ENCODE results near the gene LRATD1. TPM values are rescaled to one million over a fixed set of nuclear protein-coding genes. Genes with fewer than 3 reads are reported as not detected.
A peak's percentile ranks its signal among the peaks of the same experiment; 100 is the strongest.
"Not testable (repeated sequence)": the region's sequence is repeated elsewhere in the genome, so short reads cannot be mapped to it uniquely, and the experiment has no call there.

The LRATD1 gene
- total RNA-seq, 3 donors from 2014 or later, result 0.05 to 0.11 TPM; not detected in 1

GRCh38 chr2:14621906-14622549, 10.5 kb upstream of the LRATD1 start:
- Mint-ChIP-seq H3K9me3 (no peaks in the 10 kb centered on the region), H3K27me3 (ENCODE audit: low read depth) (peaks cover 2% of the 10 kb centered on the region)

GRCh38 chr2:14622550-14622939, 10.0 kb upstream of the LRATD1 start:
- not testable (repeated sequence) for DNase-seq; H3K4me1 Mint-ChIP-seq (ENCODE audit: low read depth); H3K9me3 Mint-ChIP-seq; H3K36me3 Mint-ChIP-seq (ENCODE audit: insufficient read depth); H3K27me3 Mint-ChIP-seq (ENCODE audit: low read depth); ATAC-seq; H3K4me3 Mint-ChIP-seq

More at GRCh38 chr2:14621906-14622549, 10.5 kb upstream of the LRATD1 start:
- DNase-seq (no peak), ATAC-seq (no peak)
- H3K4me1 Mint-ChIP-seq (ENCODE audit: low read depth), result no peaks in the 10 kb centered on the region
- no peak overlapping the region for H3K4me3 Mint-ChIP-seq
- no peaks in the 10 kb centered on the region for H3K36me3 Mint-ChIP-seq (ENCODE audit: insufficient read depth)

GRCh38 chr2:14623237-14623636, 9.3 kb upstream of the LRATD1 start:
- H3K4me3 Mint-ChIP-seq, result no peak overlapping the region
- H3K36me3 Mint-ChIP-seq (ENCODE audit: insufficient read depth), result no peaks in the 10 kb centered on the region
- no peak for ATAC-seq
- peaks cover 2% of the 10 kb centered on the region for H3K27me3 Mint-ChIP-seq (ENCODE audit: low read depth)
- DNase-seq, result no peak
- H3K9me3 Mint-ChIP-seq, result no peaks in the 10 kb centered on the region
- H3K4me1 Mint-ChIP-seq (ENCODE audit: low read depth), result no peaks in the 10 kb centered on the region

GRCh38 chr2:14626873-14627272, 5.6 kb upstream of the LRATD1 start:
- ATAC-seq, result no peak
- Mint-ChIP-seq H3K4me1 (ENCODE audit: low read depth) (no peaks in the 10 kb centered on the region), H3K27me3 (ENCODE audit: low read depth) (peaks cover 11% of the 10 kb centered on the region), H3K36me3 (ENCODE audit: insufficient read depth) (no peaks in the 10 kb centered on the region), H3K9me3 (no peaks in the 10 kb centered on the region), H3K4me3 (no peak overlapping the region)
- DNase-seq, result no peak

- DNase-seq (no peak), ATAC-seq (no peak)
- H3K4me3 Mint-ChIP-seq, result no peak overlapping the region
- no peaks in the 10 kb centered on the region for H3K9me3 Mint-ChIP-seq
- peaks cover 27% of the 10 kb centered on the region for H3K27me3 Mint-ChIP-seq (ENCODE audit: low read depth)
- H3K36me3 Mint-ChIP-seq (ENCODE audit: insufficient read depth), result no peaks in the 10 kb centered on the region
- no peaks in the 10 kb centered on the region for H3K4me1 Mint-ChIP-seq (ENCODE audit: low read depth)
Measured at GRCh38 chr2:14628901-14629300, 3.6 kb upstream of the LRATD1 start.

- Mint-ChIP-seq H3K4me1 (ENCODE audit: low read depth) (no peaks in the 10 kb centered on the region), H3K9me3 (no peaks in the 10 kb centered on the region), H3K36me3 (ENCODE audit: insufficient read depth) (no peaks in the 10 kb centered on the region), H3K4me3 (no peak overlapping the region), H3K27me3 (ENCODE audit: low read depth) (peaks cover 45% of the 10 kb centered on the region)
- ATAC-seq (no peak), DNase-seq (no peak)
Measured at GRCh38 chr2:14631406-14632040, 994 bp upstream of the LRATD1 start.

- ATAC-seq (no peak), DNase-seq (no peak)
- Mint-ChIP-seq H3K4me1 (ENCODE audit: low read depth) (no peaks in the 10 kb centered on the region), H3K36me3 (ENCODE audit: insufficient read depth) (no peaks in the 10 kb centered on the region), H3K9me3 (no peaks in the 10 kb centered on the region), H3K27me3 (ENCODE audit: low read depth) (peaks cover 52% of the 10 kb centered on the region), H3K4me3 (no peak overlapping the region)
Measured at GRCh38 chr2:14633061-14633460, 544 bp downstream of the LRATD1 start.

GRCh38 chr2:14633461-14634181, 1.1 kb downstream of the LRATD1 start:
- Mint-ChIP-seq H3K4me1 (ENCODE audit: low read depth) (no peaks in the 10 kb centered on the region), H3K4me3 (no peak overlapping the region), H3K36me3 (ENCODE audit: insufficient read depth) (no peaks in the 10 kb centered on the region), H3K9me3 (no peaks in the 10 kb centered on the region), H3K27me3 (ENCODE audit: low read depth) (peaks cover 52% of the 10 kb centered on the region)
- ATAC-seq (no peak), DNase-seq (no peak)

GRCh38 chr2:14634182-14634488, 1.6 kb downstream of the LRATD1 start:
- ATAC-seq, result no peak
- no peak for DNase-seq
- H3K4me1 Mint-ChIP-seq (ENCODE audit: low read depth), result no peaks in the 10 kb centered on the region
- H3K36me3 Mint-ChIP-seq (ENCODE audit: insufficient read depth), result no peaks in the 10 kb centered on the region
- no peak overlapping the region for H3K4me3 Mint-ChIP-seq
- peaks cover 52% of the 10 kb centered on the region for H3K27me3 Mint-ChIP-seq (ENCODE audit: low read depth)
- no peaks in the 10 kb centered on the region for H3K9me3 Mint-ChIP-seq

- ATAC-seq, result peak in 1 of 2 donors; percentile 21
- Mint-ChIP-seq H3K9me3 (no peaks in the 10 kb centered on the region), H3K36me3 (ENCODE audit: insufficient read depth) (no peaks in the 10 kb centered on the region), H3K4me3 (no peak overlapping the region), H3K4me1 (ENCODE audit: low read depth) (no peaks in the 10 kb centered on the region), H3K27me3 (ENCODE audit: low read depth) (peaks cover 52% of the 10 kb centered on the region)
- no peak for DNase-seq
Measured at GRCh38 chr2:14634489-14635390, 2.2 kb downstream of the LRATD1 start.

- ATAC-seq (no peak), DNase-seq (no peak)
- Mint-ChIP-seq H3K27me3 (ENCODE audit: low read depth) (peaks cover 49% of the 10 kb centered on the region), H3K4me1 (ENCODE audit: low read depth) (no peaks in the 10 kb centered on the region), H3K9me3 (no peaks in the 10 kb centered on the region), H3K4me3 (no peak overlapping the region), H3K36me3 (ENCODE audit: insufficient read depth) (no peaks in the 10 kb centered on the region)
Measured at GRCh38 chr2:14635391-14635871, 2.9 kb downstream of the LRATD1 start.

GRCh38 chr2:14638488-14638887, 6.0 kb downstream of the LRATD1 start:
- DNase-seq (no peak), ATAC-seq (no peak)
- H3K4me3 Mint-ChIP-seq, result no peak overlapping the region
- H3K27me3 Mint-ChIP-seq (ENCODE audit: low read depth), result peaks cover 29% of the 10 kb centered on the region
- H3K9me3 Mint-ChIP-seq, result no peaks in the 10 kb centered on the region
- H3K36me3 Mint-ChIP-seq (ENCODE audit: insufficient read depth), result no peaks in the 10 kb centered on the region
- no peaks in the 10 kb centered on the region for H3K4me1 Mint-ChIP-seq (ENCODE audit: low read depth)

- no peak for DNase-seq
- no peaks in the 10 kb centered on the region for H3K36me3 Mint-ChIP-seq (ENCODE audit: insufficient read depth)
- peaks cover 11% of the 10 kb centered on the region for H3K27me3 Mint-ChIP-seq (ENCODE audit: low read depth)
- no peaks in the 10 kb centered on the region for H3K9me3 Mint-ChIP-seq
- no peaks in the 10 kb centered on the region for H3K4me1 Mint-ChIP-seq (ENCODE audit: low read depth)
- ATAC-seq, result no peak
- no peak overlapping the region for H3K4me3 Mint-ChIP-seq
Measured at GRCh38 chr2:14641116-14641515, 8.6 kb downstream of the LRATD1 start.

GRCh38 chr2:14642499-14642898, 10.0 kb downstream of the LRATD1 start:
- Mint-ChIP-seq H3K4me1 (ENCODE audit: low read depth) (no peaks in the 10 kb centered on the region), H3K27me3 (ENCODE audit: low read depth) (no peaks in the 10 kb centered on the region), H3K36me3 (ENCODE audit: insufficient read depth) (no peaks in the 10 kb centered on the region), H3K4me3 (no peak overlapping the region), H3K9me3 (no peaks in the 10 kb centered on the region)
- ATAC-seq (no peak), DNase-seq (no peak)
